Motor neuron (in vitro differentiated cells): ENCODE data around the gene HMX2. TPM values are rescaled to one million over a fixed set of nuclear protein-coding genes. Genes with fewer than 3 reads are reported as not detected.

Experiments used
- ATAC-seq, 8 experiments: fragments of 200-7000 bp; cut with Tn5 transposase; replicated peaks in 6 of 8; 2 replicates each; pipeline ENCODE4 v1.8.0; 2021; ENCODE audit warnings: mild to moderate bottlenecking in 8 of 8, moderate library complexity in 8 of 8
- H3K27ac ChIP-seq, 2 donors: fragments of 250-450 bp; sonication (Bioruptor Pico); 2 replicates each; pipeline ENCODE4 v1.9.0; 2021; ENCODE audit warnings: antibody characterized with exemption in 2 of 2, mild to moderate bottlenecking in 2 of 2, moderate library complexity in 1 of 2
- H3K4me1 ChIP-seq, 2 donors: fragments of 250-450 bp; sonication (Bioruptor Pico); replicated peaks in 1 of 2; 2 replicates each; pipeline ENCODE4 v1.6.1; 2021; ENCODE audit warnings: antibody characterized with exemption in 2 of 2, mild to moderate bottlenecking in 2 of 2, moderate library complexity in 1 of 2
- H3K4me3 ChIP-seq, 5 donors: fragments of 250-450 bp; sonication (Bioruptor Pico); 2 replicates each; pipeline ENCODE4 v1.9.0; 2021; ENCODE audit warnings: antibody characterized with exemption in 5 of 5, mild to moderate bottlenecking in 5 of 5, moderate library complexity in 4 of 5
- WGBS, 10 experiments: fragments of 450-650 bp; shearing (Covaris generic); methylation state at CpG; one replicate each; pipeline ENCODE4 v1.0.0; 2022; 5-methylcytosine and 5-hydroxymethylcytosine counted together
- in situ Hi-C, 9 experiments: fragments of 400-800 bp; cut with MboI; loops; one replicate each; pipeline ENCODE4 v1.15.0; 2021; ENCODE audit warnings: low sequenced_read_pairs in 9 of 9, low pct_unique_long_range_greater_than_20kb in 2 of 9; ENCODE audit not compliant: unreplicated experiment in 9 of 9
- total RNA-seq, 8 experiments: library from RNA; unstranded; fragments of 300-600 nt; gene quantifications; 2 replicates each; pipeline versions ENCODE4 v1.2.3 to v1.2.4, GENCODE V29; 2022

Gene HMX2
- total RNA-seq, 8 experiments from 2014 or later, result 0.11 to 0.14 TPM; not detected in 6

GRCh38 chr10:123133541-123134342 lies 14.2 kb upstream of the HMX2 start:
- peak in 1 of 8 experiments; percentile 1 for ATAC-seq
- in situ Hi-C loops, result loop anchor here (10.0 to 25.0 kb wide), 4 partner anchors 96 to 429 kb away; no protein-coding TSS in a partner anchor
- no peak overlapping the region for H3K4me3 ChIP-seq
- peaks cover 0 to 22% of the 10 kb centered on the region in 2 donors for H3K4me1 ChIP-seq
- 0 to 25% (median 10%) methylated on average over 1 to 17 of the region's 40 CpGs for WGBS, 10 experiments
- H3K27ac ChIP-seq, result no peak overlapping the region

GRCh38 chr10:123134343-123134914 lies 13.5 kb upstream of the HMX2 start:
- Histone ChIP-seq H3K27ac (no peak overlapping the region), H3K4me1 (peaks cover 0 to 22% of the 10 kb centered on the region in 2 donors), H3K4me3 (peak overlapping the region in 1 of 5 donors; percentile 35)
- WGBS, 10 experiments, result 0 to 19% (median 1%) methylated on average over 1 to 16 of the region's 42 CpGs; no CpG with 5 or more reads in 6 of the 10 experiments
- in situ Hi-C loops, result loop anchor here (10.0 to 25.0 kb wide), 4 partner anchors 97 to 428 kb away; no protein-coding TSS in a partner anchor
- no peak for ATAC-seq

GRCh38 chr10:123134915-123135414 lies 13.0 kb upstream of the HMX2 start:
- ATAC-seq, result peak in 5 of 8 experiments; percentile 19 to 43 (median 35)
- in situ Hi-C loops, result loop anchor here (10.0 to 25.0 kb wide), 4 partner anchors 98 to 427 kb away; no protein-coding TSS in a partner anchor
- Histone ChIP-seq H3K4me3 (peak overlapping the region in 4 of 5 donors; percentile 22 to 35 (median 29)), H3K27ac (no peak overlapping the region), H3K4me1 (peaks cover 0 to 25% of the 10 kb centered on the region in 2 donors)
- 0 to 6% (median 0%) methylated on average over 1 to 13 of the region's 46 CpGs; no CpG with 5 or more reads in 7 of the 10 experiments for WGBS, 10 experiments

GRCh38 chr10:123135415-123136141 lies 12.4 kb upstream of the HMX2 start, which contains the start of gene HMX3:
Gene HMX3 (plus strand): TSS chr10:123135970. CDS start chr10:123136051, 81 bp downstream.
- Histone ChIP-seq H3K27ac (no peak within 1 kb of the TSS), H3K4me1 (peaks cover 0 to 30% of the 10 kb centered on the region in 2 donors), H3K4me3 (peak within 1 kb of the TSS; percentile 5 to 35 (median 25))
- 0% methylated on average over 4 of the region's 76 CpGs; no CpG with 5 or more reads in 8 of the 10 experiments for WGBS, 10 experiments
- ATAC-seq, result peak in 6 of 8 experiments; percentile 6 to 49 (median 40)
- in situ Hi-C loops, result loop anchor here (10.0 to 25.0 kb wide), 4 partner anchors 98 to 427 kb away; no protein-coding TSS in a partner anchor

GRCh38 chr10:123136221-123136805 lies 11.6 kb upstream of the HMX2 start:
- H3K27ac ChIP-seq, result no peak overlapping the region
- ATAC-seq, result no peak
- H3K4me3 ChIP-seq, result peak overlapping the region in 4 of 5 donors; percentile 22 to 35 (median 29)
- 5 to 8% methylated on average over 4 to 7 of the region's 59 CpGs; no CpG with 5 or more reads in 8 of the 10 experiments for WGBS, 10 experiments
- H3K4me1 ChIP-seq, result peaks cover 0 to 32% of the 10 kb centered on the region in 2 donors
- in situ Hi-C loops, result loop anchor here (10.0 to 25.0 kb wide), 4 partner anchors 99 to 426 kb away; no protein-coding TSS in a partner anchor

GRCh38 chr10:123136806-123137642 lies 10.9 kb upstream of the HMX2 start:
- peak overlapping the region in 2 of 5 donors; percentile 4 to 25 for H3K4me3 ChIP-seq

GRCh38 chr10:123139165-123139520 lies 8.8 kb upstream of the HMX2 start:
- no peak for ATAC-seq
- 0 to 26% (median 6%) methylated on average over 2 to 7 of the region's 7 CpGs for WGBS, 10 experiments
- in situ Hi-C loops, result loop anchor here (10.0 to 25.0 kb wide), 4 partner anchors 102 to 423 kb away; no protein-coding TSS in a partner anchor
- peaks cover 0 to 25% of the 10 kb centered on the region in 2 donors for H3K4me1 ChIP-seq
- H3K4me3 ChIP-seq, result no peak overlapping the region
- H3K27ac ChIP-seq, result no peak overlapping the region

More at GRCh38 chr10:123136806-123137642, 10.9 kb upstream of the HMX2 start:
- peak in 3 of 8 experiments; percentile 17 to 37 (median 36) for ATAC-seq
- Histone ChIP-seq H3K4me1 (peaks cover 0 to 32% of the 10 kb centered on the region in 2 donors), H3K27ac (no peak overlapping the region)
- 0 to 10% (median 2%) methylated on average over 4 to 11 of the region's 83 CpGs; no CpG with 5 or more reads in 6 of the 10 experiments for WGBS, 10 experiments
- in situ Hi-C loops, result loop anchor here (10.0 to 25.0 kb wide), 4 partner anchors 100 to 425 kb away; no protein-coding TSS in a partner anchor

- no peak overlapping the region for H3K4me3 ChIP-seq
- peak in 6 of 8 experiments; percentile 6 to 25 (median 22) for ATAC-seq
- H3K4me1 ChIP-seq, result peaks cover 0 to 26% of the 10 kb centered on the region in 2 donors
- 0 to 6% (median 4%) methylated on average over 1 to 28 of the region's 32 CpGs; no CpG with 5 or more reads in 1 of the 10 experiments for WGBS, 10 experiments
- no peak overlapping the region for H3K27ac ChIP-seq
- in situ Hi-C loops, result loop anchor here (10.0 to 25.0 kb wide), 4 partner anchors 102 to 423 kb away; no protein-coding TSS in a partner anchor
Measured at GRCh38 chr10:123139521-123140163, 8.3 kb upstream of the HMX2 start.

- Histone ChIP-seq H3K4me3 (no peak overlapping the region), H3K27ac (no peak overlapping the region), H3K4me1 (peaks cover 0 to 23% of the 10 kb centered on the region in 2 donors)
- peak in 6 of 8 experiments; percentile 2 to 37 (median 28) for ATAC-seq
- WGBS, 10 experiments, result 0 to 41% (median 10%) methylated on average over 3 to 10 of the region's 43 CpGs; no CpG with 5 or more reads in 1 of the 10 experiments
- in situ Hi-C loops, result loop anchor here (25.0 kb wide), 3 partner anchors 103 to 422 kb away; no protein-coding TSS in a partner anchor
Measured at GRCh38 chr10:123140164-123140982, 7.6 kb upstream of the HMX2 start.

- H3K27ac ChIP-seq, result no peak overlapping the region
- no peak for ATAC-seq
- in situ Hi-C loops, result loop anchor here (25.0 kb wide), 3 partner anchors 104 to 421 kb away; no protein-coding TSS in a partner anchor
- H3K4me1 ChIP-seq, result peaks cover 0 to 22% of the 10 kb centered on the region in 2 donors
- WGBS, 10 experiments, result 0 to 40% (median 9%) methylated on average over 2 to 6 of the region's 6 CpGs; no CpG with 5 or more reads in 2 of the 10 experiments
- no peak overlapping the region for H3K4me3 ChIP-seq
Measured at GRCh38 chr10:123140983-123141390, 6.9 kb upstream of the HMX2 start.
